HG03558 (cell line): ENCODE measurements around the gene VEGFA.

ENCODE experiments used
- ATAC-seq: cut with Tn5 transposase; IDR thresholded peaks from one replicate; pipeline ENCODE4 v1.9.1; 2021; ENCODE audit warnings: moderate number of reproducible peaks; ENCODE audit not compliant: unreplicated experiment; ENCODE audit errors: extremely low read depth

Gene VEGFA

DNA sequence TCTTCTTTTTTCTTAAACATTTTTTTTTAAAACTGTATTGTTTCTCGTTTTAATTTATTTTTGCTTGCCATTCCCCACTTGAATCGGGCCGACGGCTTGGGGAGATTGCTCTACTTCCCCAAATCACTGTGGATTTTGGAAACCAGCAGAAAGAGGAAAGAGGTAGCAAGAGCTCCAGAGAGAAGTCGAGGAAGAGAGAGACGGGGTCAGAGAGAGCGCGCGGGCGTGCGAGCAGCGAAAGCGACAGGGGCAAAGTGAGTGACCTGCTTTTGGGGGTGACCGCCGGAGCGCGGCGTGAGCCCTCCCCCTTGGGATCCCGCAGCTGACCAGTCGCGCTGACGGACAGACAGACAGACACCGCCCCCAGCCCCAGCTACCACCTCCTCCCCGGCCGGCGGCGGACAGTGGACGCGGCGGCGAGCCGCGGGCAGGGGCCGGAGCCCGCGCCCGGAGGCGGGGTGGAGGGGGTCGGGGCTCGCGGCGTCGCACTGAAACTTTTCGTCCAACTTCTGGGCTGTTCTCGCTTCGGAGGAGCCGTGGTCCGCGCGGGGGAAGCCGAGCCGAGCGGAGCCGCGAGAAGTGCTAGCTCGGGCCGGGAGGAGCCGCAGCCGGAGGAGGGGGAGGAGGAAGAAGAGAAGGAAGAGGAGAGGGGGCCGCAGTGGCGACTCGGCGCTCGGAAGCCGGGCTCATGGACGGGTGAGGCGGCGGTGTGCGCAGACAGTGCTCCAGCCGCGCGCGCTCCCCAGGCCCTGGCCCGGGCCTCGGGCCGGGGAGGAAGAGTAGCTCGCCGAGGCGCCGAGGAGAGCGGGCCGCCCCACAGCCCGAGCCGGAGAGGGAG, 580 bp downstream of the VEGFA start:
- no peak for ATAC-seq

DNA sequence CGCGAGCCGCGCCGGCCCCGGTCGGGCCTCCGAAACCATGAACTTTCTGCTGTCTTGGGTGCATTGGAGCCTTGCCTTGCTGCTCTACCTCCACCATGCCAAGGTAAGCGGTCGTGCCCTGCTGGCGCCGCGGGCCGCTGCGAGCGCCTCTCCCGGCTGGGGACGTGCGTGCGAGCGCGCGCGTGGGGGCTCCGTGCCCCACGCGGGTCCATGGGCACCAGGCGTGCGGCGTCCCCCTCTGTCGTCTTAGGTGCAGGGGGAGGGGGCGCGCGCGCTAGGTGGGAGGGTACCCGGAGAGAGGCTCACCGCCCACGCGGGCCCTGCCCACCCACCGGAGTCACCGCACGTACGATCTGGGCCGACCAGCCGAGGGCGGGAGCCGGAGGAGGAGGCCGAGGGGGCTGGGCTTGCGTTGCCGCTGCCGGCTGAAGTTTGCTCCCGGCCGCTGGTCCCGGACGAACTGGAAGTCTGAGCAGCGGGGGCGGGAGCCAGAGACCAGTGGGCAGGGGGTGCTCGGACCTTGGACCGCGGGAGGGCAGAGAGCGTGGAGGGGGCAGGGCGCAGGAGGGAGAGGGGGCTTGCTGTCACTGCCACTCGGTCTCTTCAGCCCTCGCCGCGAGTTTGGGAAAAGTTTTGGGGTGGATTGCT, 1.3 kb downstream of the VEGFA start:
- no peak for ATAC-seq

DNA sequence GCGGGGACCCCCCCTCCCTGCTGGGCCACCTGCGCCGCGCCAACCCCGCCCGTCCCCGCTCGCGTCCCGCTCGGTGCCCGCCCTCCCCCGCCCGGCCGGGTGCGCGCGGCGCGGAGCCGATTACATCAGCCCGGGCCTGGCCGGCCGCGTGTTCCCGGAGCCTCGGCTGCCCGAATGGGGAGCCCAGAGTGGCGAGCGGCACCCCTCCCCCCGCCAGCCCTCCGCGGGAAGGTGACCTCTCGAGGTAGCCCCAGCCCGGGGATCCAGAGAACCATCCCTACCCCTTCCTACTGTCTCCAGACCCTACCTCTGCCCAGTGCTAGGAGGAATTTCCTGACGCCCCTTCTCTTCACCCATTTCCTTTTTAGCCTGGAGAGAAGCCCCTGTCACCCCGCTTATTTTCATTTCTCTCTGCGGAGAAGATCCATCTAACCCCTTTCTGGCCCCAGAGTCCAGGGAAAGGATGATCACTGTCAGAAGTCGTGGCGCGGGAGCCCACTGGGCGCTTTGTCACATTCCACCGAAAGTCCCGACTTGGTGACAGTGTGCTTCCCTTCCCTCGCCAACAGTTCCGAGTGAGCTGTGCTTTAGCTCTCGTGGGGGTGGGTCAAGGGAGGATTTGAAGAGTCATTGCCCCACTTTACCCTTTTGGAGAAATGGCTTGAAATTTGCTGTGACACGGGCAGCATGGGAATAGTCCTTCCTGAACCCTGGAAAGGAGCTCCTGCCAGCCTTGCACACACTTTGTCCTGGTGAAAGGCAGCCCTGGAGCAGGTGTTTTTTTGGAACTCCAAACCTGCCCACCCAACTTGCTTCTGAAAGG, 2.1 kb downstream of the VEGFA start:
- no peak for ATAC-seq

DNA sequence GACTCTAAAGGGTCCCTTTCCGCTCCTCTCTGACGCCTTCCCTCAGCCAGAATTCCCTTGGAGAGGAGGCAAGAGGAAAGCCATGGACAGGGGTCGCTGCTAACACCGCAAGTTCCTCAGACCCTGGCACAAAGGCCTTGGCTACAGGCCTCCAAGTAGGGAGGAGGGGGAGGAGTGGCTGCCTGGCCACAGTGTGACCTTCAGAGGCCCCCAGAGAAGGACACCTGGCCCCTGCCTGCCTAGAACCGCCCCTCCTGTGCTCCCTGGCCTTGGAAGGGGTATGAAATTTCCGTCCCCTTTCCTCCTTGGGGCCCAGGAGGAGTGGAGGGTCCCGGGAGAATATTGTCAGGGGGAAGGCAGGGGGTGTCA, 2.7 kb downstream of the VEGFA start:
- no peak for ATAC-seq

DNA sequence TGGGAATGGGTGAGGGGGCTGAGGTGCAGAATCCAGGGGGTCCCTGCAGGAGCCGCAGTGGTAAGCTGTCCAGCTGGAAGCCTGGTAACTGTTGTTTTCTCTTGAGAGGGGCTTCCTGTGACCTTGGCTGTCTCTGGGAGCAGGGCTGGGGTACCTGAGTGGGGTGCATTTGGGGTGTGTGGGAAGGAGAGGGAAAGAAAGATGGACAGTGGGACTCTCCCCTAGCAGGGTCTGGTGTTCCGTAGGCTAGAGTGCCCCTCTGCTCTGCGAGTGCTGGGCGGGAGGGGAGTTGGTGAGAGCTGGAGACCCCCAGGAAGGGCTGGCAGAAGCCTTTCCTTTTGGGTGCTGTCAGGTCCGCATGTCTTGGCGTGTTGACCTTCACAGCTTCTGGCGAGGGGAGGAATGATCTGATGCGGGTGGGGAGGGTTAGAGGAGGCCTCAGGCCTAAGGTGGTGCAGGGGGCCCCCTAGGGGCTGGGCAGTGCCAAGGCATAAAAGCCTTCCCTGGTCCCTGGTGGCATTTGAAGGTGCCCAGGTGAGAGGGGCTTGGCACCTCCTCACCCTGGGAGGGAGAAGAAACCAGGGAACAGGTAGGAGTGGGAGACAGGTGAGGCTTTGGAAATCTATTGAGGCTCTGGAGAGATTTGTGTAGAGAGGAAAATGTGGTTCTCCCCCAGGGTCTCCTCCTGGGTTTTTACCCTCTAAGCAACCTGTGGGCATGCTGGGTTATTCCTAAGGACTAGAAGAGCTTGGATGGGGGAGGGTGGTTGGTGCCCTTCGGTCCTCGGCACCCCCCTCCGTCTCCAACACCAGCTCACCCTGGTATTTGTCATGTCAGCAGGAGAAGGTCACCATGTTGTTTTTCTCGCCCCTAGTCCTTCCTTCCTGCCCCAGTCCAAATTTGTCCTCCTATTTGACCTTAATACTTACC, 3.3 kb downstream of the VEGFA start:
- ATAC-seq: no peak

DNA sequence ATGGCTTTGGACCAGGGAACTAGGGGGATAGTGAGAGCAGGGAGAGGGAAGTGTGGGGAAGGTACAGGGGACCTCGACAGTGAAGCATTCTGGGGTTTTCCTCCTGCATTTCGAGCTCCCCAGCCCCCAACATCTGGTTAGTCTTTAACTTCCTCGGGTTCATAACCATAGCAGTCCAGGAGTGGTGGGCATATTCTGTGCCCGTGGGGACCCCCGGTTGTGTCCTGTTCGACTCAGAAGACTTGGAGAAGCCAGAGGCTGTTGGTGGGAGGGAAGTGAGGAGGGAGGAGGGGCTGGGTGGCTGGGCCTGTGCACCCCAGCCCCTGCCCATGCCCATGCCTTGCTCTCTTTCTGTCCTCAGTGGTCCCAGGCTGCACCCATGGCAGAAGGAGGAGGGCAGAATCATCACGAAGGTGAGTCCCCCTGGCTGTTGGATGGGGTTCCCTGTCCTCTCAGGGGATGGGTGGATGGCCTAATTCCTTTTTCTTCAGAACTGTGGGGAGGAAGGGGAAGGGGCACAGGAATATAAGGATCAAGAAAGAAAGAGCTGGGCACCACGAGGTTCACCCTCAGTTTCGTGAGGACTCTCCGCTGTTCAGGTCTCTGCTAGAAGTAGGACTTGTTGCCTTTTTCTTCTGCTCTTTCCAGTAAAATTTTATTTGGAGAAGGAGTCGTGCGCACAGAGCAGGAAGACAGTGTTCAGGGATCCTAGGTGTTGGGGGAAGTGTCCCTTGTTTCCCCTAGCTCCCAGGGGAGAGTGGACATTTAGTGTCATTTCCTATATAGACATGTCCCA, 4.2 kb downstream of the VEGFA start:
- no peak for ATAC-seq

DNA sequence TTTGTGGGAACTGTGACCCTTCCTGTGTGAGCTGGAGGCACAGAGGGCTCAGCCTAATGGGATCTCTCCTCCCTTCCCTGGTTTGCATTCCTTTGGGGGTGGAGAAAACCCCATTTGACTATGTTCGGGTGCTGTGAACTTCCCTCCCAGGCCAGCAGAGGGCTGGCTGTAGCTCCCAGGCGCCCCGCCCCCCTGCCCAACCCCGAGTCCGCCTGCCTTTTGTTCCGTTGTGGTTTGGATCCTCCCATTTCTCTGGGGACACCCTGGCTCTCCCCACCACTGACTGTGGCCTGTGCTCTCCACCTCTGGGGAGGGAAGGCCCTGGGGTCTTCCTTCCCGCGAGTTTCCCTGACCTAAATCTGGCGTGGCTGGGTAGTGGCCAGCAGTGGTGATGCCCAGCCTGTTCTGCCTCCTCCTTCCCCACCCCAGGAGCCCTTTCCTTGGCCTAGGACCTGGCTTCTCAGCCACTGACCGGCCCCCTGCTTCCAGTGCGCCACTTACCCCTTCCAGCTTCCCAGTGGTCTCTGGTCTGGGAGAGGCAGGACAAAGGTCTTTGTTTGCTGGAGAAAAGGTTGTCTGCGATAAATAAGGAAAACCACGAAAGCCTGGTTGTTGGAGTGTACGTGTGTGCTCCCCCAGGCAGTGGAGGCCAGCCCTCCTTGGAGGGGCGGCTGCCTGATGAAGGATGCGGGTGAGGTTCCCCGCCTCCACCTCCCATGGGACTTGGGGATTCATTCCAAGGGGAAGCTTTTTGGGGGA, 4.9 kb downstream of the VEGFA start:
- ATAC-seq: no peak

DNA sequence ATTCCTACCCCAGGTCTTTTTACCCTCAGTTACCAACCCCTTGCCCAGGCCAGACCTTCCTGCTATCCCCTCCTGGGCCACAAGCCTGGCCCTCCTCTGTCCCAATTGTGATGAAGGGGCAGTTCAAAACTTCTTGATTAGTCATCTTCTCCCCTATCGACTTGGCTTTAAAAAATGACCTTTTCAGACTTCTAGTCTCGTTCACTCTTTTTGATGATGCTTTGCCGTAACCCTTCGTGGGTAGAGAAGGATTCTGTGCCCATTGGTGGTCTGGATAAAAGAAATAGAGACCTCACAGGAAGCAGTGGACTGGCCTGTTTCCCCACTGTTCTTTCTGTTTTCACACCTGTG, 5.5 kb downstream of the VEGFA start:
- no peak for ATAC-seq

DNA sequence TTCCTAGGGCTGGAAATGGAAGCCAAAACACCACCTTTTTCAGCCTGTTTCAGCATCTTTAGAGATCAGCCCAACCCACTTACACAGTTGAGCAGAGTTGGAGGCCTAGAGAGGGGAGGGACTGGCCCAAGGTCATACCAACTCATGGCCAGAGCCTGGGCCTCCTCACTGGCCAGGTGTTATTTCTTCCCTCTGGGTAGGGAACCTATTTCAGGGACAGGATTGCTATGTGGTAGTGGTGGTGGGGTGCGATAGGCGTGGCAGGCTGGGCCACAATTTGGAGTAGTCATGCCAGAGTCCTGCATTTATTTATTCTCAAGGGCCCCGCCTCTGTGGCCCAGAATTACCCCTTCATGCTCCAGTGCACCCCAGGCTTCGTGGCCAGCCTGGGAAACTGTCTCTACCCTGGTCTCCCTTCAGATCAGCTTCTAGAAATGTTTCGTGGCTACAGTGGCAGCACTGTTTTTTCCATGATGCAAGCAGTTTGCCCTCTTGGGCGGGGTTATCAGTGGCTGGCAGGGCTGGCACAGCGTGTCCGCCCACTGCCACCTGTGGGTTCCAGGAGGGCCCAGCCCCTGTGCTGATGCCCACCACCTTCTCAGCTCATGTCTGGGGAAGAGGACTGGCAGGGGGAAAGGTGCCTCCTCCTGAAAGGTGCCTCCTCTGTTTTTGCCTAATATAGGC, 6.2 kb downstream of the VEGFA start:
- no peak for ATAC-seq

DNA sequence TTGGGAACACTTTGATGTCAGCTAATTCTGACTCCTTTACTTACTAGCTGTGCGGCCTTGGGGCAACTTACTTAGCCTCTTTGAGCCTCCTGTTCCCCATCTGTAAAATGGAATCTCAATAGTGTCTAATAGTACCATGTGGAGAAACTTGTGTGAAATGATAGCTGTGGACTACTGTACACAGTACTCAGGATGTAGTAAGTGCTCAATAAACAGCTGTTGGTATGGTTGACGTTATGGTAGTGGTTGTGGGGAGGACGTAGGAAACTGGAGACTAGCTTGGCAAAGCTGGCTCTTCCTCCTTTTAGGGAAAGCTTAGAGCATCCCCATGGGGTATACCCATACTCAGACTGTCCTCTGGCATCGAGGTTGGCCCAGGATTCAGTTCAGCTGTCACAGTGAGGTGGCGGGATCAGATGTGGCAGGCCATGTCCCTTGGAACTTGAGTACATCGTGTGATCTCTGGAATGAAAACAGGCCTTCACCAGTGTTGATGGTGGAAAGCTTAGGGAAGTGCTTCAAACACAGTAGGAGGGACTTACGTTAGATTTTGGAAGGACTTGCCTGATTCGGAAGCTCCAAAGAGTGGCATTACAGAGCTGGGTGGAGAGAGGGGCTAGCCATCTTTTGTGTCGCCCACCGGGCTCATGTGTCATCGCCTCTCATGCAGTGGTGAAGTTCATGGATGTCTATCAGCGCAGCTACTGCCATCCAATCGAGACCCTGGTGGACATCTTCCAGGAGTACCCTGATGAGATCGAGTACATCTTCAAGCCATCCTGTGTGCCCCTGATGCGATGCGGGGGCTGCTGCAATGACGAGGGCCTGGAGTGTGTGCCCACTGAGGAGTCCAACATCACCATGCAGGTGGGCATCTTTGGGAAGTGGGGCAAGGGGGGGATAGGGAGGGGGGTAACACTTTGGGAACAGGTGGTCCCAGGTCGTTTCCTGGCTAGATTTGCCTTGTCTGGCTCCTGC, 7.1 kb downstream of the VEGFA start:
- no peak for ATAC-seq

DNA sequence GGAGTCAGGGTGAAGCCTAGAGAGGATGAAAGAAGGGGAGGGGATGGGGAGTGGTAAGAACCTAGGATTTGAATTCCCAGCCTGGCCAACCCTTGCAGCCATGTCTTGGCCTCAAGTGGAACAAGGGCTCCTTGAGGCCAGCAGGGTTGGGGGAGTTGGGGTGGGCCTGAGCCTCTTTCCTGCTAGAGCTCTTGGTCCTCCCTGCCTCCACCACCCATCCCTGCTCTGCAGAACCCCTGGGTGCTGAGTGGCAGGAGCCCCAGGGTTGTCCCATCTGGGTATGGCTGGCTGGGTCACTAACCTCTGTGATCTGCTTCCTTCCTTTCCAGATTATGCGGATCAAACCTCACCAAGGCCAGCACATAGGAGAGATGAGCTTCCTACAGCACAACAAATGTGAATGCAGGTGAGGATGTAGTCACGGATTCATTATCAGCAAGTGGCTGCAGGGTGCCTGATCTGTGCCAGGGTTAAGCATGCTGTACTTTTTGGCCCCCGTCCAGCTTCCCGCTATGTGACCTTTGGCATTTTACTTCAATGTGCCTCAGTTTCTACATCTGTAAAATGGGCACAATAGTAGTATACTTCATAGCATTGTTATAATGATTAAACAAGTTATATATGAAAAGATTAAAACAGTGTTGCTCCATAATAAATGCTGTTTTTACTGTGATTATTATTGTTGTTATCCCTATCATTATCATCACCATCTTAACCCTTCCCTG, 8.3 kb downstream of the VEGFA start:
- ATAC-seq: no peak

DNA sequence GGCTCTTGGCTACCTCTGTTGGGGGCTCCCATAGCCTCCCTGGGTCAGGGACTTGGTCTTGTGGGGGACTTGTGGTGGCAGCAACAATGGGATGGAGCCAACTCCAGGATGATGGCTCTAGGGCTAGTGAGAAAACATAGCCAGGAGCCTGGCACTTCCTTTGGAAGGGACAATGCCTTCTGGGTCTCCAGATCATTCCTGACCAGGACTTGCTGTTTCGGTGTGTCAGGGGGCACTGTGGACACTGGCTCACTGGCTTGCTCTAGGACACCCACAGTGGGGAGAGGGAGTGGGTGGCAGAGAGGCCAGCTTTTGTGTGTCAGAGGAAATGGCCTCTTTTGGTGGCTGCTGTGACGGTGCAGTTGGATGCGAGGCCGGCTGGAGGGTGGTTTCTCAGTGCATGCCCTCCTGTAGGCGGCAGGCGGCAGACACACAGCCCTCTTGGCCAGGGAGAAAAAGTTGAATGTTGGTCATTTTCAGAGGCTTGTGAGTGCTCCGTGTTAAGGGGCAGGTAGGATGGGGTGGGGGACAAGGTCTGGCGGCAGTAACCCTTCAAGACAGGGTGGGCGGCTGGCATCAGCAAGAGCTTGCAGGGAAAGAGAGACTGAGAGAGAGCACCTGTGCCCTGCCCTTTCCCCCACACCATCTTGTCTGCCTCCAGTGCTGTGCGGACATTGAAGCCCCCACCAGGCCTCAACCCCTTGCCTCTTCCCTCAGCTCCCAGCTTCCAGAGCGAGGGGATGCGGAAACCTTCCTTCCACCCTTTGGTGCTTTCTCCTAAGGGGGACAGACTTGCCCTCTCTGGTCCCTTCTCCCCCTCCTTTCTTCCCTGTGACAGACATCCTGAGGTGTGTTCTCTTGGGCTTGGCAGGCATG, 9.2 kb downstream of the VEGFA start:
- no peak for ATAC-seq

DNA sequence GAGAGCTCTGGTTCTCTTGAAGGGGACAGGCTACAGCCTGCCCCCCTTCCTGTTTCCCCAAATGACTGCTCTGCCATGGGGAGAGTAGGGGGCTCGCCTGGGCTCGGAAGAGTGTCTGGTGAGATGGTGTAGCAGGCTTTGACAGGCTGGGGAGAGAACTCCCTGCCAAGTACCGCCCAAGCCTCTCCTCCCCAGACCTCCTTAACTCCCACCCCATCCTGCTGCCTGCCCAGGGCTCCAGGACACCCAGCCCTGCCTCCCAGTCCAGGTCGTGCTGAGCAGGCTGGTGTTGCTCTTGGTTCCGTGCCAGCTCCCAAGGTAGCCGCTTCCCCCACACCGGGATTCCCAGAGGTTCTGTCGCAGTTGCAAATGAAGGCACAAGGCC, 9.8 kb downstream of the VEGFA start:
- no peak for ATAC-seq

DNA sequence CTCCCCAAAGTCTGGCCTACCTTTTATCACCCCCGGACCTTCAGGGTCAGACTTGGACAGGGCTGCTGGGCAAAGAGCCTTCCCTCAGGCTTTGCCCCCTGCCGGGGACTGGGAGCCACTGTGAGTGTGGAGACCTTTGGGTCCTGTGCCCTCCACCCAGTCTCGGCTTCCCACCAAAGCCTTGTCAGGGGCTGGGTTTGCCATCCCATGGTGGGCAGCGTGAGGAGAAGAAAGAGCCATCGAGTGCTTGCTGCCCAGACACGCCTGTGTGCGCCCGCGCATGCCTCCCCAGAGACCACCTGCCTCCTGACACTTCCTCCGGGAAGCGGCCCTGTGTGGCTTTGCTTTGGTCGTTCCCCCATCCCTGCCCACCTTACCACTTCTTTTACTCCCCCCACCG, 10.3 kb downstream of the VEGFA start:
- ATAC-seq: no peak
